HEK293 (cell line): ENCODE measurements around the gene PRKAR2B.
A peak's percentile ranks its signal among the peaks of the same experiment; 100 is the strongest.

Experiments
- BCL11B ChIP-seq: fragments of 450-650 bp; formaldehyde crosslinking; IDR thresholded peaks from 2 replicates; pipeline ENCODE4 v1.5.1; 2016; ENCODE audit warnings: low read depth, missing biosample characterization, missing genetic modification characterization
- GFI1B ChIP-seq: fragments of 450-650 bp; formaldehyde crosslinking; IDR thresholded peaks from 2 replicates; pipeline ENCODE4 v1.5.1; 2016; ENCODE audit warnings: missing biosample characterization, missing genetic modification characterization
- HOXA7 ChIP-seq: sonication (generic); formaldehyde crosslinking; IDR thresholded peaks from 2 replicates; pipeline ENCODE4 v1.8.1; 2022; ENCODE audit warnings: missing genetic modification reagents, borderline replicate concordance
- OSR2 ChIP-seq: fragments of 450-650 bp; formaldehyde crosslinking; IDR thresholded peaks from 2 replicates; pipeline ENCODE4 v1.5.1; 2016; ENCODE audit warnings: missing biosample characterization, missing genetic modification characterization
- PRDM1 ChIP-seq: fragments of 450-650 bp; formaldehyde crosslinking; IDR thresholded peaks from 2 replicates; pipeline ENCODE4; 2016; ENCODE audit warnings: missing biosample characterization, missing genetic modification characterization
- REST ChIP-seq: fragments of 450-650 bp; formaldehyde crosslinking; IDR thresholded peaks from 2 replicates; pipeline ENCODE4 v1.5.1; 2016; ENCODE audit warnings: missing biosample characterization, missing genetic modification characterization
- SALL2 ChIP-seq: fragments of 450-650 bp; formaldehyde crosslinking; IDR thresholded peaks from 2 replicates; pipeline ENCODE4 v1.5.0; 2017; ENCODE audit warnings: missing biosample characterization, mild to moderate bottlenecking, missing genetic modification characterization, borderline replicate concordance
- SETDB1 ChIP-seq: IDR thresholded peaks from one replicate; pipeline ENCODE4 v1.6.1; 2017; ENCODE audit warnings: mild to moderate bottlenecking, low read length, moderate library complexity, mixed read lengths; ENCODE audit not compliant: insufficient read length
- WT1 ChIP-seq: fragments of 450-650 bp; formaldehyde crosslinking; IDR thresholded peaks from 2 replicates; pipeline ENCODE4 v1.5.1; 2016; ENCODE audit warnings: missing biosample characterization, missing genetic modification characterization
- YY1 ChIP-seq: fragments of 450-650 bp; formaldehyde crosslinking; IDR thresholded peaks from 2 replicates; pipeline ENCODE4 v1.5.1; 2018; ENCODE audit warnings: missing biosample characterization, missing genetic modification characterization
- ZNF133 ChIP-seq: fragments of 450-650 bp; formaldehyde crosslinking; IDR thresholded peaks from 2 replicates; pipeline ENCODE4 v1.5.1; 2016; ENCODE audit warnings: missing biosample characterization, missing genetic modification characterization
- ZNF138 ChIP-seq: fragments of 450-650 bp; formaldehyde crosslinking; IDR thresholded peaks from 2 replicates; pipeline ENCODE4 v1.5.1; 2016; ENCODE audit warnings: missing biosample characterization, missing genetic modification characterization, borderline replicate concordance
- ZNF211 ChIP-seq: fragments of 450-650 bp; formaldehyde crosslinking; IDR thresholded peaks from 2 replicates; pipeline ENCODE4 v1.5.1; 2016; ENCODE audit warnings: low read depth, missing biosample characterization, missing genetic modification characterization
- ZNF274 ChIP-seq, 2 experiments: fragments of 200-500 bp in 1 of 2; fragments of 450-650 bp in 1 of 2; sonication (Bioruptor generic) in 1 of 2; formaldehyde crosslinking in 1 of 2; IDR thresholded peaks; 2 replicates each; pipeline versions ENCODE4 v1.5.1 to v1.6.1; 2014 to 2016; ENCODE audit warnings: borderline replicate concordance in 1 of 2, inconsistent platforms in 1 of 2, low read length in 1 of 2, missing biosample characterization in 1 of 2, missing genetic modification characterization in 1 of 2
- ZNF366 ChIP-seq: fragments of 450-650 bp; formaldehyde crosslinking; conservative IDR thresholded peaks from 2 replicates; pipeline ENCODE4 v1.5.1; 2016; ENCODE audit warnings: missing biosample characterization, missing genetic modification characterization
- ZNF37A ChIP-seq: fragments of 450-650 bp; IDR thresholded peaks from 2 replicates; pipeline ENCODE4 v1.5.1; 2018; ENCODE audit warnings: missing biosample characterization, missing genetic modification characterization
- ZNF391 ChIP-seq: fragments of 450-650 bp; formaldehyde crosslinking; IDR thresholded peaks from 2 replicates; pipeline ENCODE4 v1.5.1; 2016; ENCODE audit warnings: low read depth, missing biosample characterization, missing genetic modification characterization, borderline replicate concordance
- ZNF488 ChIP-seq: fragments of 450-650 bp; formaldehyde crosslinking; IDR thresholded peaks from 2 replicates; pipeline ENCODE4 v1.5.1; 2016; ENCODE audit warnings: missing biosample characterization, missing genetic modification characterization
- ZNF513 ChIP-seq: fragments of 450-650 bp; IDR thresholded peaks from 2 replicates; pipeline ENCODE4 v1.5.1; 2018; ENCODE audit warnings: missing biosample characterization, missing genetic modification characterization
- ZNF521 ChIP-seq: fragments of 450-650 bp; formaldehyde crosslinking; IDR thresholded peaks from 2 replicates; pipeline ENCODE4 v1.5.1; 2017; ENCODE audit warnings: missing biosample characterization, mild to moderate bottlenecking, missing genetic modification characterization
- ZNF529 ChIP-seq: fragments of 450-650 bp; formaldehyde crosslinking; IDR thresholded peaks from 2 replicates; pipeline ENCODE4 v1.5.1; 2017; ENCODE audit warnings: missing genetic modification characterization, missing biosample characterization; ENCODE audit not compliant: insufficient replicate concordance
- ZNF544 ChIP-seq: fragments of 450-650 bp; formaldehyde crosslinking; IDR thresholded peaks from 2 replicates; pipeline ENCODE4 v1.5.0; 2017; ENCODE audit warnings: missing biosample characterization, missing genetic modification characterization
- ZNF626 ChIP-seq: fragments of 450-650 bp; sonication (Bioruptor Pico); formaldehyde crosslinking; IDR thresholded peaks from 2 replicates; pipeline ENCODE4 v1.5.1; 2018; ENCODE audit warnings: missing biosample characterization, missing genetic modification characterization, inconsistent platforms
- ZNF660 ChIP-seq: fragments of 450-650 bp; IDR thresholded peaks from 2 replicates; pipeline ENCODE4 v1.5.1; 2018; ENCODE audit warnings: missing biosample characterization, mild to moderate bottlenecking, missing genetic modification characterization
- ZNF670 ChIP-seq: fragments of 450-650 bp; formaldehyde crosslinking; IDR thresholded peaks from 2 replicates; pipeline ENCODE4 v1.5.1; 2016; ENCODE audit warnings: missing biosample characterization, missing genetic modification characterization, low read depth
- ZNF677 ChIP-seq: fragments of 450-650 bp; IDR thresholded peaks from 2 replicates; pipeline ENCODE4 v1.5.0; 2018; ENCODE audit warnings: missing biosample characterization, mild to moderate bottlenecking, missing genetic modification characterization, moderate library complexity
- ZNF704 ChIP-seq: fragments of 450-650 bp; formaldehyde crosslinking; IDR thresholded peaks from 2 replicates; pipeline ENCODE4 v1.5.1; 2016; ENCODE audit warnings: missing biosample characterization, missing genetic modification characterization
- ZNF791 ChIP-seq: fragments of 450-650 bp; formaldehyde crosslinking; IDR thresholded peaks from 2 replicates; pipeline ENCODE4 v1.5.1; 2016; ENCODE audit warnings: missing biosample characterization, missing genetic modification characterization
- TF ChIP-seq, protein P1 (sequence below): fragments of 450-650 bp; formaldehyde crosslinking; IDR thresholded peaks from 2 replicates; pipeline ENCODE4; 2016; ENCODE audit warnings: missing biosample characterization, missing genetic modification characterization
- TF ChIP-seq, protein P2 (sequence below): fragments of 450-650 bp; IDR thresholded peaks from 2 replicates; pipeline ENCODE4 v1.5.1; 2018; ENCODE audit warnings: missing biosample characterization, mild to moderate bottlenecking, missing genetic modification characterization

Gene PRKAR2B

GRCh38 chr7:107167483-107168232 lies 123.2 kb downstream of the PRKAR2B start (continued):
- TF ChIP-seq HOXA7 (CRISPR knock-in tag) (no peak), ZNF488 (tag by site-specific recombination) (no peak), ZNF670 (tag by site-specific recombination) (no peak), GFI1B (tag by site-specific recombination) (no peak), BCL11B (tag by site-specific recombination) (no peak), ZNF37A (tag by site-specific recombination) (no peak), ZNF704 (tag by site-specific recombination) (no peak), SALL2 (tag by site-specific recombination) (no peak), ZNF677 (tag by site-specific recombination) (no peak), ZNF211 (no peak), ZNF138 (tag by site-specific recombination) (no peak), ZNF274 (IDR thresholded peaks at IDR 0.05; ENCODE audit: low read length) (no peak), ZNF274 (tag by site-specific recombination; IDR thresholded peaks at IDR 0.05; ENCODE audit: borderline replicate concordance) (no peak), ZNF660 (tag by site-specific recombination) (peak; percentile 49; the same call in 1 of the 2 replicates), ZNF133 (tag by site-specific recombination) (no peak), WT1 (no peak), ZNF791 (tag by site-specific recombination) (no peak), ZNF544 (tag by site-specific recombination) (no peak), ZNF391 (no peak; the same call in 1 of the 2 replicates), ZNF529 (tag by site-specific recombination) (no peak), SETDB1 (no peak), ZNF521 (no peak), YY1 (tag by site-specific recombination) (peak; percentile 69), OSR2 (no peak), ZNF626 (no peak), REST (tag by site-specific recombination) (no peak), ZNF366 (tag by site-specific recombination) (peak; percentile 25; the same call in 1 of the 2 replicates), ZNF513 (no peak), PRDM1 (tag by site-specific recombination) (no peak)
- TF ChIP-seq, protein P1, sequence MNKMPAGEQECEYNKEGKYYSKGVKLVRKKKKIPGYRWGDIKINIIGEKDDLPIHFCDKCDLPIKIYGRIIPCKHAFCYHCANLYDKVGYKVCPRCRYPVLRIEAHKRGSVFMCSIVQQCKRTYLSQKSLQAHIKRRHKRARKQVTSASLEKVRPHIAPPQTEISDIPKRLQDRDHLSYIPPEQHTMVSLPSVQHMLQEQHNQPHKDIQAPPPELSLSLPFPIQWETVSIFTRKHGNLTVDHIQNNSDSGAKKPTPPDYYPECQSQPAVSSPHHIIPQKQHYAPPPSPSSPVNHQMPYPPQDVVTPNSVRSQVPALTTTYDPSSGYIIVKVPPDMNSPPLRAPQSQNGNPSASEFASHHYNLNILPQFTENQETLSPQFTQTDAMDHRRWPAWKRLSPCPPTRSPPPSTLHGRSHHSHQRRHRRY (tag by site-specific recombination) = no peak
- TF ChIP-seq, protein P2, sequence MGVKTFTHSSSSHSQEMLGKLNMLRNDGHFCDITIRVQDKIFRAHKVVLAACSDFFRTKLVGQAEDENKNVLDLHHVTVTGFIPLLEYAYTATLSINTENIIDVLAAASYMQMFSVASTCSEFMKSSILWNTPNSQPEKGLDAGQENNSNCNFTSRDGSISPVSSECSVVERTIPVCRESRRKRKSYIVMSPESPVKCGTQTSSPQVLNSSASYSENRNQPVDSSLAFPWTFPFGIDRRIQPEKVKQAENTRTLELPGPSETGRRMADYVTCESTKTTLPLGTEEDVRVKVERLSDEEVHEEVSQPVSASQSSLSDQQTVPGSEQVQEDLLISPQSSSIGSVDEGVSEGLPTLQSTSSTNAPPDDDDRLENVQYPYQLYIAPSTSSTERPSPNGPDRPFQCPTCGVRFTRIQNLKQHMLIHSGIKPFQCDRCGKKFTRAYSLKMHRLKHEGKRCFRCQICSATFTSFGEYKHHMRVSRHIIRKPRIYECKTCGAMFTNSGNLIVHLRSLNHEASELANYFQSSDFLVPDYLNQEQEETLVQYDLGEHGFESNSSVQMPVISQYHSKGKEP (tag by site-specific recombination) = no peak
